ENCODE measurements around the gene ZNF777.

- TF ChIP-seq CREB3L1 (IDR thresholded peaks at IDR 0.05; ENCODE audit: borderline replicate concordance, low read depth) (no peak), ZNF175 (CRISPR knock-in tag; IDR thresholded peaks at IDR 0.05; ENCODE audit: low read depth) (no peak), ZNF384 (IDR thresholded peaks at IDR 0.05; ENCODE audit: low read depth, low read length) (no peak), ZNF740 (CRISPR knock-in tag; IDR thresholded peaks at IDR 0.05) (no peak), ZNF740 (tag; IDR thresholded peaks at IDR 0.05) (no peak), POLR2AphosphoS5 (IDR thresholded peaks at IDR 0.05; ENCODE audit: control insufficient read depth, insufficient read depth, low read depth, low read length) (no peak), SREBF2 (CRISPR knock-in tag; IDR thresholded peaks at IDR 0.05) (no peak), YY1 (IDR thresholded peaks at IDR 0.05; ENCODE audit: borderline replicate concordance in 1 of 3, control insufficient read depth in 1 of 3, extremely low read depth in 1 of 3, insufficient read depth in 3 of 3, insufficient read length in 1 of 3, insufficient replicate concordance in 2 of 3, low read depth in 1 of 3, low read length in 2 of 3) (no peak), CHD1 (IDR thresholded peaks at IDR 0.05; ENCODE audit: low read length) (no peak), CTCF (IDR thresholded peaks at IDR 0.05 in 2 of 3, conservative IDR thresholded peaks at IDR 0.05 in 1 of 3; ENCODE audit: insufficient read depth in 2 of 3, low read depth in 1 of 3, low read length in 3 of 3) (no peak), CHD2 (IDR thresholded peaks at IDR 0.05; ENCODE audit: low read depth, low read length) (no peak), PTBP1 (IDR thresholded peaks at IDR 0.05; ENCODE audit: low read depth, low read length) (no peak), ELF4 (CRISPR knock-in tag; IDR thresholded peaks at IDR 0.05) (no peak), CHCHD3 (CRISPR knock-in tag; IDR thresholded peaks at IDR 0.05) (no peak), SP1 (CRISPR knock-in tag; IDR thresholded peaks at IDR 0.05) (no peak)
Measured at GRCh38 chr7:149385195-149385950, 75.5 kb downstream of the ZNF777 start.

Measured in K562 (cell line).